HG02571 (cell line): ENCODE data around the gene AQP3.
A peak's percentile ranks its signal among the peaks of the same experiment; 100 is the strongest.
"Not testable (repeated sequence)": the region's sequence is repeated elsewhere in the genome, so short reads cannot be mapped to it uniquely, and the experiment has no call there.

ENCODE experiments used
- ATAC-seq: cut with Tn5 transposase; IDR thresholded peaks from one replicate; pipeline ENCODE4 v1.9.1; 2021; ENCODE audit warnings: mild to moderate bottlenecking, moderate library complexity; ENCODE audit not compliant: unreplicated experiment

The AQP3 gene

DNA sequence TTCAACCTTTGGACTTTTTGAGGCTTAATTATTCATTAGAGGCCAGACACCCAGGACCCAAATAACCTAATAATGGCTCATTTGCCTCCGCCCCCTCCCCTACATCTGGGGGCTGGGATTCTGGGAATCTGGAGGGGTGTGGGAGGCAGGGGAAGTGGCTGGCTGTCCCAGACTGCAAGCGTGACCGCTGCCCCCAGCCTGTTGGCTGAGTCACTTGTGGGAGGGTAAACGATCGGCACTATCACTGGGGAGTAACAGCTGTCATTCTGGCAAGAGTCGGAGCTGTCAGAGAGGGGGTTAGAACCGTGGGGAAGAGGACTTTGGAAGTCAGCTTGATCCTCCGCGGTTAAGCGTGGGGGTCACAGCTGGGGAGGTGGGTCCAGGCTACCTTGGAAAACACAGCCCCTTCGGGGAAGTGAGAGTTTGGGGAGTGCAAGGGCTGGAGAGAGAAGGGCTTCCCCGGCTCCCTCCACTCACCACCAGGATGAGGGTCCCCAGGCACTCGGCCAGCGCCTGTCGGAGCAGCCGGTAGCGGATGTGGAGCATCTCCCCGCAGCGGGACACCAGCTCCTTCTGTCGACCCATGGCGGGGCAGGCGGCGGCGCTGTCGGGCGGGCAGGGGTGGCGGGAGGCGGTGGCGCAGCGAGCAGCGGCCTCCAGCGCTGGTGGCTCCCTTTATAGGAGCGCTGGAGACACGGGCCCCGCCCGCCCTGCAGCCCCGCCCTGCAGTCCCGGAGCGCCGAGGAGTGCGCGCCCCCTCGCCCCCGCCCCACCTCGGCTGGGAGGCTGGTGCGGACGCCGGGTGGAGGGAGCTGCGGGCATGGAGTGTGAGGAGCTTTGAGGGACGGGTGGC lies at the start of gene AQP3:
Gene AQP3 (minus strand): TSS at position 648 of the 853 bp plus-strand sequence. CDS start 63 bp downstream, at position 585.
- peak; percentile 34 for ATAC-seq

DNA sequence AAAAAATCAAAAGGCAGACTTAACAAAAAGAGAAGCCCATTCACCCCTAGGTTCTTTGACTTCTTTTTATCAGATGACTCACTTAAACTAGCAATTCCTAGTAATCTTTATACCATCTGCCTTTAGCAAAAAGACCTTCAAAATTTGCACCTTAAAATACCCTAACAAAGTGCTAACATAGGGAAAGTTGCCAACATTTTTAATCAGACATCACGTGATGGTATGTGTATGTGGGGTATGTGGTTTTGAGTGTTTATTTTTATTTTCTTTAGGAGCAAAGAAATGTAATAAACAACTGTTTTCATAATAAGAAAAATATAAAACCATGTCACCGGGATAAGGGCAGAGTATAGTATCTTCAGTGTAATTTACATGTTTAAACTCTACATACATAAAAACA lies 46.4 kb upstream of the AQP3 start:
- not testable (repeated sequence) for ATAC-seq

DNA sequence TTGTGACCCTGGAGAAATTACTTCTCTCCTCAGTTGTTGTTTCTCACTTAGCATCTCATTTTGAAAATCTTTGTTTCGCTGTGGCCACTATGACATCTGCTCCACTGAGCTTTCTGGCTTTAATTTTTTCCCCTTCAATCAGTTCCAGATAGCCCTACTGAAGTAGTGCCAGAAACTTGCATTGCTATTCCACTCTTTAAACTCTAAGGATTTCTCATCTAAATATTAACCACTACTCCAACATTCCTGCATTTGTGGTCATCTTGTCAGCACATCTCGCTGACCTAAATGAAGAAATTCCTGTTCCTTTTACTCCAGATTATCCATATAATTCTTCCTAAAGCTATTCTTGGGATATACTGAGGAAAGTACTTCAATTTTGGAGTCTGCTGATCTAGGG lies 41.7 kb upstream of the AQP3 start:
- no peak for ATAC-seq

DNA sequence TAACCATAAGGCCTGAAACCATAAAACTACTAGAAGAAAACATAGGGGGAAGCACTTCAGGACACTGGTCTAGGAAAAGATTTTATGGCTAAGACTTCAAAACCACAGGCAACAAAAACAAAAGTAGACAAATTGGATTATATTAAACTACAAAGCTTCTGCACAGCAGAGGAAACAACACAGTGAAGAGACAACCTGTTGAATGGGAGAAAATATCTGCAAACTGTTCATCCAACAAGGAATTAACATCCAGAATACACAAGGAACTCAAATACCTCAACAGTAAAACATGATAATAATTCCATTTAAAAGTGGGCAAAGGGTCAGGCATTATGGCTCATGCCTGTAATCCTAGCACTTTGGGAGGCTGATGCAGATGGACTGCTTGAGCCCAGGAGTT lies 37.9 kb upstream of the AQP3 start:
- ATAC-seq: not testable (repeated sequence)

- no peak for ATAC-seq
These were observed 33.6 kb upstream of the AQP3 start for GRCh38 chr9:33480976-33481375.

GRCh38 chr9:33480106-33480505 lies 32.7 kb upstream of the AQP3 start:
- ATAC-seq: no peak

DNA sequence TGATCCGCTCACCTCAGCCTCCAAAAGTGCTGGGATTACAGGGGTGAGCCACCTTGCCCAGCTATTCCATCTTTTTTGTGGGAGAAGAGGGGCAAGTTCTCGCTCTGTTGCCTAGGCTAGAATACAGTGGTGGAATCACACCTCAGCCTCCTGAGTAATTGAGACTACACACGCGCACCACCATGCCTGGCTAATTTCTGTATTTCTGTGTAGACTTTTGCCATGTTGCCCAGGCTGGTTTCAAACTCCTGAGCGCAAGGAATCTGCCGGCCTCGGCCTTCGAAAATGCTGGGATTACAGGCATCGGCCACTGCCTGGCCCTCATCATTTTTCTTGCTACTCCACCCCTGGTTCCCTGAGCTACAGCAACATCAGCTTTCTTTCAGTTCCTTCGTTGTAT lies 29.1 kb upstream of the AQP3 start:
- no peak for ATAC-seq

GRCh38 chr9:33475357-33475756 lies 28.0 kb upstream of the AQP3 start:
- no peak for ATAC-seq

DNA sequence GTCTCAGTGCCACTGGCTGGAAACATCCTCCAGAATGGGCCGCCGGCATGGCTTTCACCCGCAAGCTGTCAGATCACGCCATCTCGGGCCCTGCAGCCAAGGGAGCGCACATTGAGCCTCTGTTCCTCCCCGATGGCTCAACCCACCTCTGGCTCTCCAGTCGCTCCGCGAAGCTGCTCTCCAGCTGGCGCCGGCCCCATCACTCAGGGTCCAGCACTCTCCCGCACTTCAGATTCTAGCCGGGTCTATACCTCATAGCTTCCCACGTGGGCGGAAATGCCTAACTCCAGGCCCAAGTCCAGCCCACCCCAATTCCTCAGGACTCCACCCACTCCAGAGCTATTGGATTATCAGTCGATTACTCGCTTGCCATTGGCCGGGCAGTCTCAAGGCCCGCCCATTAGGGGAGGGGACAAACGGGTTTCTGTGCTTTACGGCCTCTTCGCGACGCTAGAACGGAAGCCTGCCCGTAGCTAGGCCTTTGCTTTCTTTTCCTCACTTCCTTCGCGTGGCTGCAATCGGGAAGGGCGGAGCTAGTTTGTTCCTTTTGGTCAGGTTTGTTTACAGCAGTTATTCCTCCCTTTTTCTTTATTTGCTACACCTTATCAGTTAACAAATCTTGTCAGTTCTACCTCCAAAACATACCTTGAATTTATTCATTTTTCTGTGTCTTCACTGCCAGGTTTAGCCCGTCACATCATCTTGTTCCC lies 26.4 kb upstream of the AQP3 start, which contains the start of gene NOL6:
Gene NOL6 (minus strand): TSS at position 282 of the 710 bp plus-strand sequence. CDS start 82 bp downstream, at position 200.
- ATAC-seq: peak; percentile 97

- no peak for ATAC-seq
These were observed 25.7 kb upstream of the AQP3 start for GRCh38 chr9:33472881-33473615.

- no peak for ATAC-seq
These were observed 24.9 kb upstream of the AQP3 start for GRCh38 chr9:33472171-33472880.

- ATAC-seq: no peak
These were observed 24.0 kb upstream of the AQP3 start for GRCh38 chr9:33471361-33471760.

DNA sequence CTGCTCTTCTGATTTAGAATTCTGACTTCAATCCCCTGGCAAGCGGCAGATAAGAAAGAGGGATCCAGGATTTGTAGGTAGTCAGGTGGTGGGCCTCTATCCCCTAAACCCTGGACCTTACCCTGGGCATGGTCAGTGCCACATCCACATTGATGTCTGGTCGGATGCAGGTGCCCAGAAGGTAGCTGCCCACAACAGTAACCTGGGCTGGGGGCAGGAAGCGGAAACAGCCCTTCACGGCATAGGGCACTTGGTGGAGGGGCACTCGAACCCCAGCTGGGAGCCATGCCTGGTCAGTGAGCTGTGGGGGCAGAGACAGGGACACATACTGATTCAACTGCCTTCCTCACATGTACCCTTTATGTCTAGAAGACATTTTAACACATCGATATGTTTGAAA lies 22.5 kb upstream of the AQP3 start:
- ATAC-seq: no peak

DNA sequence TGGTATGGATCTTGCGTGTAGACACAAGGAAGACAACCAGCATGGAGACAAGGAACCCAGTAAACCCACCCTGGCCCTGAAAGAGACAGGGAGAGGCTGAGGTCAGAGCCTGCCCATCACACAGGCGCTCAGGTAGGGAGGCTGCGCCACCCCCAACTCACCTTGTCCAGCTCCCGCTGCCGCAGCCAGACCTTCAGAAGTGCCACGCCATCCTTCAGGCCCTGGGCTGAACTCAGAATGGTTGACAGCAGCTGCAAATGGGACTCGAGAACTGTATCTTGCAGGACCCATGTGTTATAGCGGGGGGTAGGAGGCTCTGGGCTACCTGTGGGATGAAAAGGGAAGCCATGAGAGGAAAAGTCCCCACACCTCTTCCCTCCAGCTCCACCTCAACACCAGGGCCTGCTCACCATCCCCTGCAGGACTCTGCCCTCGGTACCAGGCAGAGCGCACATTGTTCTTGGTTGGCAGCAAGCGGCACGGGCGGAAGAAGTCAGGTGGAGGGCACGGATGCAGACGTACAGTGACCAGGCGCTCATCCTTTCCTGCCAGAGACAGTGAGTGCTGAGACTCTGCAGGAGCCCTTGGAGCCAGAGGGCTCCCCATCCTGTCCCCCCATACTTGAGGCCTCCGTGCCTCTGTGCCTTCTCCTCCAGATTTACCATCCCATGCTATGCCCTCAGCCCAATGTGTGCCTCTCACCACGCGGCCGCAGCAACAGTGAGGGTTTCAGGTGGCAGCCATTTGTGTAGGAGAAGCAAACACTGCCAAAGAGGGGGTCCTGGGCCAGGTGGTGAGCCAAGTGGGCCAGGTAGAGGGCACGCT lies 21.6 kb upstream of the AQP3 start:
- ATAC-seq: no peak

GRCh38 chr9:33468215-33468730 lies 20.9 kb upstream of the AQP3 start:
- ATAC-seq: no peak

GRCh38 chr9:33467526-33467925 lies 20.1 kb upstream of the AQP3 start:
- no peak for ATAC-seq

DNA sequence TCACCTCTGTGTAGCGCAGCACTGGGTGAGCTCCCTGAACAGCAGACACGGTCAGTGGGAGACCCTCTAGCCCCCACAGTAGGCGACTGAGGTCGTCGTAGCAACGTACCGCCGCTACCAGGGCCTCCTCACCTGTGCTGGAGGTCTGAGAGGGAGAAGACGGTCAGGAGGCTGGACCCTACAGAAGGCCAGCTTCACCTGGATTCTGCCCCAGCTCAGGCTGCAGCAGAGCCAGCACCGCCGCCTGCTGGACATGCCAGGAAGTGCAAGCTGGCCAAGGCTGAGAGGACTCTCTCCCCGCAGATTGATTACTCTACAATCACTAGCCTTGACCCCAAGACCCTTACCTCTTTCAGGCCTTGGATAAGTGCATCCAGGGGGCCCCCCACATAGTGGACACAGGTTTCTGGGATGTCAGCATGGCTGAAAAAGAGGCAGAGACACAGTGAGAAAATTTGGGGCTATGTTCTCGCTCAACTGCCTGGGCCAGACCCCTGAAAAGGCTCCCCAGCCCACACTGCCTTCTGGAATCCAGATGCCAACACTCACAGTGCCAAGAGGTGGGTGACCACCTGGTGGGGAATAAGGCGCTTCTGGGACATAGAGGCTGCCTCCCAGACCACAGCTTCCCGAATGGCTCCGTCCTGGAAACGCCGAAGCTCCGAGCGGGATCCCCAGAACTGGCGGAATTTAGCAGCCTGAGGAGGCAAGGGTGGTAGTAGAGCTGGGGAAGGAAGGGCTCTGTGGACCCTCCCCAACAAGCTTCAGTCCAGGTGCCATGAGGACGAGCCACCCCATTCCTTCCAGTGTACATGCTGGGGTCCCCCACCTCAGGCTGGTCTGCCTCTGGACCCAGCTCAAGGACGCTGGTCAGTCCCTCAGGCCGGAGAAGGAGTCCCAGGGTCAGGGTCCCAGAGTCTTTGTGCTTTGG lies 19.4 kb upstream of the AQP3 start:
- ATAC-seq: no peak
